DOHH2 (cell line): ENCODE measurements around the gene WNT5B.

Experiments
- CTCF ChIP-seq: fragments of 200-600 bp; sonication (generic); IDR thresholded peaks from one replicate; pipeline ENCODE4 v1.5.1; 2014; ENCODE audit warnings: antibody characterized with exemption, mild to moderate bottlenecking, low read depth, low read length; ENCODE audit not compliant: poor library complexity, severe bottlenecking
- EZH2phosphoT487 ChIP-seq: fragments of 200-600 bp; sonication (generic); IDR thresholded peaks from 2 replicates; pipeline ENCODE4 v1.6.1; 2017; ENCODE audit warnings: borderline replicate concordance, mild to moderate bottlenecking, antibody characterized with exemption, low read length, moderate library complexity, mixed read lengths

- TF ChIP-seq CTCF (no peak), EZH2phosphoT487 (peak; percentile 37; the same call in 1 of the 2 replicates)
Observed at GRCh38 chr12:1630827-1631591, 2.0 kb downstream of the WNT5B start.
